GM18909 (cell line): ENCODE data around the gene UGT1A8.

Experiments used
- ATAC-seq: cut with Tn5 transposase; IDR thresholded peaks from one replicate; pipeline ENCODE4 v1.9.1; 2021; ENCODE audit warnings: mild to moderate bottlenecking; ENCODE audit not compliant: unreplicated experiment, poor library complexity

The UGT1A8 gene

GRCh38 chr2:233794128-233794658 lies 176.8 kb downstream of the UGT1A8 start:
- ATAC-seq, result no peak

GRCh38 chr2:233795735-233796171 lies 178.3 kb downstream of the UGT1A8 start:
- no peak for ATAC-seq

GRCh38 chr2:233796254-233796653 lies 178.8 kb downstream of the UGT1A8 start:
- ATAC-seq, result no peak

GRCh38 chr2:233798335-233799086 lies 181.1 kb downstream of the UGT1A8 start:
- ATAC-seq, result no peak

DNA sequence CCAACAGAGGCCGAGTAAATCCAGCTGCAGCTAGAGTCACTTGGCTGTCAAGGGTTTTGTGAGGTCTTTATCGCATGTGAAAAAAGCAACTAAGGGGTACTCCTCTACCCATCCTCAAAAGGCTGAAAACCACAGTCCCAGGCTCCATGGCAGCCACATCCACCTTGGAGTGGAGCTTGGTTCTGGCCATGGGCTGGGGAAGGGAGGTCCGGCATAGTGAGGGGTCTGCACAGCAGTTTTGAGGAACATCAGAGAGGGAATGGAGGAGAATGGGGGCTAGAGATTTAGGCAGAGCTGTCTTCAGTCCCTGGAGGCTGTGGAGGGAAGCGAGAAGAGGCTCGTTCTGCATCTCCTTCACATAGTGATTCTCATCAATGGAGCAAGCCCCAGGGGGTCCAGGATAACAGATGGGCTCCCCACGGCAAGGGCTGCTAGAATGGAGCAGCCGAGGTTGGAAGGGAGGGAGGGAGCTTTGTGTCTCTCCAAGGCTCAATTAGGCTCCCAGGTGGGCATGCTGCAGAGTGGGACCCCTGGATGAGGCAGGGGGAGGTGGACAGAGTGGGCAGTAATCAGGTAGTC lies 181.7 kb downstream of the UGT1A8 start:
- ATAC-seq, result no peak

DNA sequence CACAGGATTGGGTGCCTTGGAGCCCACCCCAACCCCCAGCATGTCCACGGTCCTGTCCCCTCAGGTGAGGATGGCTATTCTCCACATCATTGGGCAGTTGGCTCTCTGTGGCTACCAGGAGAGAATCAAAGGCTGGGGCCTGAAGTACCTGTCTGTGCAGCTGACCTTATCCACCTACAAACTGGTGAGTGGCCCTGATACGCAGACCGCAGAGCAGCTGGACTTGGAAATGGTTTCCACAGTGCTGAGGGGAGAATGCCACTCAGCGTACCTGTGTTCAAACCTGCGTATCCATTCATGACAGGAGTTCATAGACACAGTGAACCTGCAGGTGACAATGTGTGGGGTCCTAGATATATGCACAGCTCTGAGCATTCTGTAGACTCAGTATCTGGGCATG lies 182.3 kb downstream of the UGT1A8 start:
- no peak for ATAC-seq

- ATAC-seq, result no peak
Observed at GRCh38 chr2:233800208-233800607, 182.8 kb downstream of the UGT1A8 start.

- no peak for ATAC-seq
Observed at GRCh38 chr2:233801357-233802131, 184.1 kb downstream of the UGT1A8 start.

DNA sequence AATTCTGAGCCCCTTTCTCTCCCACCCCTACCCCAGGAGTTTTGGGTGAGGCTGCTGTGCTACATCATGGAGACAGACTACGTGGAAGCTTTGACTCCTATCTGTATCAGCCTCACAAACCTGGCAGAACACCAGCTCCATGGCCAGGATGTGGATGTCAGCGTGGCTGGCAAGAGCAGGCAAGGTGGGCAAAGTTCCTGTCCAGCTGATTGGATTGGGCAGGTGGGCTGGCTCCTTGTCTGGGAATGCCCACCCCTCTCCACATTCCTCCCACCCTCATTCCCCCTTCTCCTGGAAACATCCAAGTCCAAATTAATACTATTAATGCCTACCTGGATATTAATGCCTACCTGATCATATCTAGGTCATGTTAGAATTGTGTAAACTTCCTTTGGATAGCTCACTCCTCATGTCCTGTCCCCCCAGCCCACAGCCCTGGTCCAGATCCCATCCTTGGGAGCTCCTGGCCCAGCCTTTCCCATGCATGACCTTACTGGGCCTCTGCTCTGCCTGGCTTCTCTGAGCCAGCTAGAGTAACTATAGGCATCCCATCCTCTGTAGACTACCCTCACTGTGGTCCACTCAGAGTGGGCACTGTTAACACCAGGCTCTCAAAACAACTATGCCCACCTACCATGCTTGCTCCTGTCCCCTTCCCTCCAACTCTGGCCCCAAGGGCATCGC lies 184.8 kb downstream of the UGT1A8 start:
- ATAC-seq, result no peak

DNA sequence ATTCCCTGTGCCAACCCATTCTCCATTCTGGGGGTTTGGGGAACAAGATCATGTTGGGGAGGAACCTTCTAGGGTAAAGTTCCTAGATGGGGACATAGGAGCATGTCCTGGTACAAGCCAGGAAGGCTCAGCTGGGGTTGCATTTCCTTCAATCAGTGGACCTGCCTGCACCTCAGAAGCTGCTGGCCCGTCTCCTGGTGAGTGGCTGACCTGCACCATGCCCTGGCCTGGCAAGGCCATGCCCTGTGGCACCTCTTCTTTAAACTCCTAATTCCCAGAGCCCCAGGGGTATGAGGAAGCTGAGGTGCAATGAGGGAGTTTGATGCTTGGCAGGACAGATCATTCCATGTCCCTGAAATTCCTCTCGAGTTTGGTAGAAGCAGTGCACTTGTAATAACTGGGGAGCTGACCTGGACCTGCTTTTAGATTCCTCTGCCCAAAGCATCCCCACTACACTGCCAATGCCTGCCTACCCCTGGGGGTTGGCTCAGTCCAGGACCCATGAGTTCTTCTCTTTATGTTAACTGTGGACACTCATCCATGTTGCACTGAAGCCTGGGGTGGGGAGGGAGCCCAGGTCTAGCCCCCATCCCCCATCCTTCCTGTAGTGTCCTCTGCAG lies 186.0 kb downstream of the UGT1A8 start:
- ATAC-seq, result no peak

- ATAC-seq, result no peak
Observed at GRCh38 chr2:233803994-233804393, 186.6 kb downstream of the UGT1A8 start.

DNA sequence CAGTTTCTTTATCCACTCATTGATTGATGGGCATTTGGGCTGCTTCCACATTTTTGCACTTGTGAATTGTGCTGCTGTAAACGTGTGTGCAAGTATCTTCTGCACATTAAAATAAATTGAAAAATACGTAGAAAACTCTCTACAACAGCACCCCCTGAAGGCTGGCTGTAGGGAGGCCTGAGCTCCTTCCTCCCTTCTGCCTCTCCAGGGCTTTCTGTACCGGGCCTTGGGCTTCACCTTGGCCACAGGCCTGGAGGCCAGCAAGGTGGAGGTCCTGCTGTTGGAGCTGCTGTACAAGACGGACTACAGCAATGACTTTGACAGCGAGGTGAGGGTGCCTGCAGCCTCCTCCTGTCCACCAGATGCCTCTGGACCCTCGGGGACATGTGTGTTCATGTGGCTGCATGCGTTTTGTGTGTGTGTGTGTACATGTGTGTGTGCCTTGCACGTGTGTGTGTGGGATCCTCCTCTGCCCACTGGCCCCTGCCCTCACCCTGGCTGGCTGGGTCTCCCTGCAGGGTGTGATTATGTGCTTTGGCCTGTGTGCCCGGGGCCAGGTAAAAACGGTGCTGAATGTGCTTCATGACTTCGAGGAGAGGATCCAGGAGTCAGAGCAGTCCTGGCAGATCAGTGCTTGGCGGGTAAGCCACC lies 189.9 kb downstream of the UGT1A8 start:
- ATAC-seq, result no peak

- no peak for ATAC-seq
Observed at GRCh38 chr2:233807966-233808935, 190.8 kb downstream of the UGT1A8 start.

DNA sequence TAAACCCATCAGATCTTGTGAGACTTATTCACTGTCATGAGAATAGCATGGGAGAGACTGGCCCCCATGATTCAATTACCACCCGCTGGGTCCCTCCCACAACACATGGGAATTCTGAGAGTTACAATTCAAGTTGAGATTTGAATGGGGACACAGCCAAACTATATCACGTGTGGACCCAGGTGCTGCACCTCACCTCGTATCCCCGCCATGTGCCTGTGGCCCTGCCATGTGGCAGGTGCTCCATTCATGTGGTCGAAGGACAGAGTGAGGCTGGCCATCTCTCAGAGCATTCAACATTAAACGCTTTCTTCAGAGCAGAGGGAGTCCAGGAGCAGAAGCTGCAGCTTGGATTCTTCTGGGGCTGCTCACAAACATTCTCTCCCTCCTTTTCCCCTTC lies 193.0 kb downstream of the UGT1A8 start:
- no peak for ATAC-seq

GRCh38 chr2:233811087-233811486 lies 193.7 kb downstream of the UGT1A8 start:
- no peak for ATAC-seq

GRCh38 chr2:233811732-233812131 lies 194.3 kb downstream of the UGT1A8 start:
- ATAC-seq, result no peak

DNA sequence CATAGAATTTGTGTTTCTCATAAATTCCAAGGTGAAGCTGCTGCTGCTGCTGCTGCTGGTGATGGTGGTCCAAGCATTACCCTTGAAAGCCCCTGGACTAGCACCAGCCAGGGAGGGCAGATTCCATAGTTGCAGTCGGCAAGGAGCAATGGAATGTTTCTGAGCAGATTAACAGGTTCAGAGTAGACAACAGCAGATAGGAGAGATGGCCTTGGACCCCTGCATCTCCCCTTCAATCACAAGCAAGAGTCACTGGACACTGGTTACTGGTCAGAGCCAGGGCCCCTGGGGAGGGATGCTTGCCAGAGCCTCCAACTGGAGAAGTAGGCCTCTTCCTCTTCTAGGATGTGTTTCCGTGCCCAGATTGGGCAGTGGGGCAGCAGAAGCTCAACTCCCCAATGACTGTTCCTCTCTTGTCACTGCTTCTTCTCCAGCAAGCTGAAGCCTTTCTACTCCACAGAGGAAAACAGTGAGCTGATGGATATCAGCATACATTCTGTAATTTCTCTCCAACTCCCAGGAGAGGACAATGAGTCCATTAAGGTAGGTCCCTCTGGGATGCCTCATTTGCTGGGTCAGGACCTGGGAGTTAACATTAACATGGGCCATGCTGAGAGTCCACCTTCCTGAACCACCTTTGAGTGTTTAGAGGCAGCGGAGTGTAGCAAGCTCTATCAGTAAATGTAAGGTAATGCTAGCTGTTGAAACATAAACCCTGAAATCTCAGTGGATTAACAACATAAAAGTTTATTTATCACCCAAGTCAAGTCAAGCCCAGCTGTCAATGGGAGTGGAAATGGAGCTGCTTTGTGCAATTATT lies 196.0 kb downstream of the UGT1A8 start:
- no peak for ATAC-seq
